HepG2 (cell line): ENCODE measurements around the gene TEDC2. TPM values are rescaled to one million over a fixed set of nuclear protein-coding genes. Genes with fewer than 3 reads are reported as not detected.

Source experiments
- FIP1L1 ChIP-seq: fragments of 200-400 bp; formaldehyde crosslinking; IDR thresholded peaks from 2 replicates; pipeline ENCODE4 v1.6.1; 2018; ENCODE audit warnings: low read depth, mild to moderate bottlenecking, low read length, moderate library complexity, borderline replicate concordance; ENCODE audit not compliant: insufficient read depth
- FOXA1 ChIP-seq, 2 experiments: fragments of 450-650 bp in 1 of 2; sonication (generic) in 1 of 2; formaldehyde crosslinking in 1 of 2; IDR thresholded peaks; 2 replicates each; pipeline versions ENCODE4 v1.4.0 to v1.6.1; 2016 to 2020; ENCODE audit warnings: missing genetic modification reagents in 1 of 2
- GZF1 ChIP-seq: sonication (generic); formaldehyde crosslinking; IDR thresholded peaks from 2 replicates; pipeline ENCODE4 v1.5.1; 2020; ENCODE audit warnings: mild to moderate bottlenecking, missing genetic modification reagents
- HMGXB4 ChIP-seq, 2 experiments: sonication (generic) in 1 of 2; formaldehyde crosslinking in 1 of 2; IDR thresholded peaks; 2 replicates each; pipeline versions ENCODE4 v1.4.0 to v1.6.1; 2018 to 2020; ENCODE audit warnings: missing genetic modification reagents in 2 of 2, borderline replicate concordance in 1 of 2, low read depth in 1 of 2, mild to moderate bottlenecking in 1 of 2, missing biosample characterization in 1 of 2
- ZBED4 ChIP-seq: sonication (generic); formaldehyde crosslinking; IDR thresholded peaks from 2 replicates; pipeline ENCODE4 v1.4.0; 2020; ENCODE audit warnings: missing genetic modification reagents, borderline replicate concordance
- ZBTB14 ChIP-seq: sonication (generic); formaldehyde crosslinking; IDR thresholded peaks from 2 replicates; pipeline ENCODE4 v1.4.0; 2020; ENCODE audit warnings: missing genetic modification reagents
- ZBTB44 ChIP-seq: sonication (generic); formaldehyde crosslinking; IDR thresholded peaks from 2 replicates; pipeline ENCODE4 v1.4.0; 2020; ENCODE audit warnings: missing genetic modification reagents
- ZFAT ChIP-seq: sonication (generic); formaldehyde crosslinking; conservative IDR thresholded peaks from 2 replicates; pipeline ENCODE4 v1.8.1; 2023; ENCODE audit warnings: missing genetic modification reagents, inconsistent platforms
- ZNF276 ChIP-seq: sonication (generic); formaldehyde crosslinking; IDR thresholded peaks from 2 replicates; pipeline ENCODE4 v1.4.0; 2020; ENCODE audit warnings: mild to moderate bottlenecking, low read depth, missing genetic modification reagents
- ZNF605 ChIP-seq: sonication (generic); formaldehyde crosslinking; IDR thresholded peaks from 2 replicates; pipeline ENCODE4 v1.8.0; 2022; ENCODE audit warnings: mild to moderate bottlenecking, missing genetic modification reagents
- ZNF724P ChIP-seq: sonication (generic); formaldehyde crosslinking; IDR thresholded peaks from 2 replicates; pipeline ENCODE4 v1.8.0; 2022; ENCODE audit warnings: missing genetic modification reagents, borderline replicate concordance
- ZNF766 ChIP-seq: sonication (generic); formaldehyde crosslinking; IDR thresholded peaks from 2 replicates; pipeline ENCODE4 v1.5.0; 2020; ENCODE audit warnings: missing genetic modification reagents, borderline replicate concordance
- ZNF770 ChIP-seq: sonication (generic); formaldehyde crosslinking; IDR thresholded peaks from 2 replicates; pipeline ENCODE4 v1.5.0; 2020; ENCODE audit warnings: mild to moderate bottlenecking, missing genetic modification reagents
- polyA plus RNA-seq, 8 experiments: library from polyadenylated mRNA; depleted of rRNA in 3 of 8; stranded (reverse) in 7 of 8; unstranded in 1 of 8; fragments of >200 nt; fragmentation: Illumina TruSeq in 4 of 8; extraction: Trizol in 4 of 8; gene quantifications; 2 replicates each; pipeline versions ENCODE4 v1.2.1 to v1.2.3, GENCODE V29; 2011 to 2016; ENCODE audit warnings: low read depth in 4 of 8, missing spikeins in 1 of 8, mixed read lengths in 1 of 8; ENCODE audit not compliant: insufficient read depth in 1 of 8
- total RNA-seq, 5 experiments: library from RNA; depleted of rRNA; stranded (reverse); fragments of >200 nt; fragmentation: Illumina TruSeq; extraction: Trizol; gene quantifications; 2 replicates each; pipeline ENCODE4 v1.2.3, GENCODE V29; 2016; ENCODE audit warnings: low read depth in 1 of 5

Gene TEDC2
- total and polyA plus RNA-seq, 2 of the 13 experiments (the other 11 are each of a cell fraction or from before 2014, with no cell fraction given), result 6.2 to 24.4 TPM

- TF ChIP-seq HMGXB4 (CRISPR knock-in tag; IDR thresholded peaks at IDR 0.05; ENCODE audit: borderline replicate concordance in 1 of 2, low read depth in 1 of 2), result 0 out of 4 replicates have a peak, but pooled peaks of 1 of the 2 experiments have one; percentile 53
- TF ChIP-seq FIP1L1, result no peak
- no peak for TF ChIP-seq FOXA1 (IDR thresholded peaks at IDR 0.05)
- TF ChIP-seq FOXA1 (CRISPR knock-in tag; IDR thresholded peaks at IDR 0.05), result peak; percentile 83
- no peak for TF ChIP-seq ZFAT (CRISPR knock-in tag)
- no peak for TF ChIP-seq ZNF724P (CRISPR knock-in tag)
- TF ChIP-seq ZNF770 (CRISPR knock-in tag), result peak; percentile 49; the same call in 1 of the 2 replicates
- no peak for TF ChIP-seq ZNF276
- no peak for TF ChIP-seq ZBTB44 (CRISPR knock-in tag)
- TF ChIP-seq ZBED4 (CRISPR knock-in tag), result no peak
- no peak for TF ChIP-seq ZBTB14 (CRISPR knock-in tag)
- no peak for TF ChIP-seq GZF1 (CRISPR knock-in tag)
- TF ChIP-seq ZNF766, result peak; percentile 68; the same call in 1 of the 2 replicates
- peak; percentile 23; the same call in 1 of the 2 replicates for TF ChIP-seq ZNF605 (CRISPR knock-in tag)
These were observed 25.1 kb downstream of the TEDC2 start (continued) for GRCh38 chr16:2484898-2485508.
